H1 (cell line): ENCODE results near the gene OR4N2. TPM values are rescaled to one million over a fixed set of nuclear protein-coding genes. Genes with fewer than 3 reads are reported as not detected.

ENCODE experiments used
- ASH2L ChIP-seq: fragments of 200-600, 300-600 bp; sonication (generic); IDR thresholded peaks from one replicate; pipeline ENCODE4 v1.7.1; 2017; ENCODE audit warnings: low read length
- CHD7 ChIP-seq: fragments of 300-600 bp; sonication (generic); IDR thresholded peaks from 2 replicates; pipeline ENCODE4 v1.7.1; 2012; ENCODE audit warnings: low read length, moderate library complexity, mild to moderate bottlenecking, inconsistent platforms; ENCODE audit not compliant: insufficient replicate concordance
- polyA plus RNA-seq, 7 experiments: library from polyadenylated mRNA; depleted of rRNA in 3 of 7; stranded (reverse) in 5 of 7; unstranded in 2 of 7; fragments of >200 nt in 5 of 7; fragments of 200-250 nt in 2 of 7; gene quantifications; 1 replicate in 5 of 7; 2 replicates in 1 of 7; 4 replicates in 1 of 7; pipeline versions ENCODE4 v1.2.1 to v1.2.3, GENCODE V29; 2011 to 2013; ENCODE audit warnings: missing spikeins in 2 of 7, mixed read lengths in 2 of 7
- total RNA-seq: library from RNA; stranded (reverse); fragmentation: NEBNext Ultra II Directional; extraction: Animal tissue kit (Norgen Biotek cat#: 25700); gene quantifications from 2 replicates; pipeline ENCODE4 v1.2.1, GENCODE V29; 2021

The OR4N2 gene
- total and polyA plus RNA-seq, 2 of the 8 experiments (the other 6 are each of a cell fraction or from before 2014, with no cell fraction given): not detected

DNA sequence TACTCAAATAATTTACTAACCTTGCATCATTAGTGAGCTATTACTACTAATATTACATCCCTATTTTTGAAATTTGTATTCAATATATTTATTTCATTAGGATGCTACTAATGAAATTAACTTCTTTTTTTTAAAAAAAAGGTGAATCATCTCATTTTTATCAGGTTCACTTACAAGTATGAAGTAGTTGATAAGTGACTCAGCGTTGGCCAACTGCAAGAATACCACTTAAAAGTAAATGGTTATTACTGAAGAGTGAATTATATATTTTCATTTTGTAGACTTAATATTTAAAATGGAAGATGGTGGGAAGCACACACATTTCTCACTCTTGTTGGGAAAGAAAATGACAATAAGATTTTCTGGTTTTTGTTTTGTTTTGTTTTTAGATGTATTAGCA is 19.6 kb downstream of the OR4N2 start (continued):
- TF ChIP-seq CHD7 (no peak), ASH2L (no peak)
